Lower leg skin (tissue), 3 donors: Measurements from ENCODE around the gene CPXM1.

Source experiments
- POLR2A ChIP-seq, 2 donors: fragments of 450-650 bp; IDR thresholded peaks; one replicate each; pipeline ENCODE4 v1.6.1; 2016 to 2017; ENCODE audit warnings: antibody characterized with exemption in 2 of 2, mild to moderate bottlenecking in 1 of 2, moderate library complexity in 1 of 2
- TF ChIP-seq, protein P1 (sequence below), 3 donors: fragments of 450-650 bp; IDR thresholded peaks; one replicate each; pipeline ENCODE4 v1.5.1; 2016; ENCODE audit warnings: antibody characterized with exemption in 3 of 3, mild to moderate bottlenecking in 3 of 3, moderate library complexity in 2 of 3

GRCh38 chr20:2838847-2839671 lies 38.6 kb upstream of the CPXM1 start:
- no peak for TF ChIP-seq POLR2A (IDR thresholded peaks at IDR 0.05)
- TF ChIP-seq, protein P1, sequence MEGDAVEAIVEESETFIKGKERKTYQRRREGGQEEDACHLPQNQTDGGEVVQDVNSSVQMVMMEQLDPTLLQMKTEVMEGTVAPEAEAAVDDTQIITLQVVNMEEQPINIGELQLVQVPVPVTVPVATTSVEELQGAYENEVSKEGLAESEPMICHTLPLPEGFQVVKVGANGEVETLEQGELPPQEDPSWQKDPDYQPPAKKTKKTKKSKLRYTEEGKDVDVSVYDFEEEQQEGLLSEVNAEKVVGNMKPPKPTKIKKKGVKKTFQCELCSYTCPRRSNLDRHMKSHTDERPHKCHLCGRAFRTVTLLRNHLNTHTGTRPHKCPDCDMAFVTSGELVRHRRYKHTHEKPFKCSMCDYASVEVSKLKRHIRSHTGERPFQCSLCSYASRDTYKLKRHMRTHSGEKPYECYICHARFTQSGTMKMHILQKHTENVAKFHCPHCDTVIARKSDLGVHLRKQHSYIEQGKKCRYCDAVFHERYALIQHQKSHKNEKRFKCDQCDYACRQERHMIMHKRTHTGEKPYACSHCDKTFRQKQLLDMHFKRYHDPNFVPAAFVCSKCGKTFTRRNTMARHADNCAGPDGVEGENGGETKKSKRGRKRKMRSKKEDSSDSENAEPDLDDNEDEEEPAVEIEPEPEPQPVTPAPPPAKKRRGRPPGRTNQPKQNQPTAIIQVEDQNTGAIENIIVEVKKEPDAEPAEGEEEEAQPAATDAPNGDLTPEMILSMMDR (IDR thresholded peaks at IDR 0.05): no peak
